Neural progenitor cell (in vitro differentiated cells): ENCODE measurements around the gene ARHGEF11. TPM values are rescaled to one million over a fixed set of nuclear protein-coding genes. Genes with fewer than 3 reads are reported as not detected.

Source experiments
- DNase-seq: peaks from one replicate; pipeline ENCODE4 v3.0.0-alpha.2; 2016; ENCODE audit warnings: low spot score
- H2AFZ ChIP-seq: fragments of 200-600 bp; sonication (generic); replicated peaks from 2 replicates; pipeline ENCODE4 v1.6.1; 2016; ENCODE audit warnings: antibody characterized with exemption
- H3F3A ChIP-seq: fragments of 200-600 bp; sonication (generic); 2 replicates; pipeline ENCODE4 v1.6.1; 2016; ENCODE audit warnings: antibody characterized with exemption, low read depth
- H3K27ac ChIP-seq: fragments of 200-600 bp; sonication (generic); 2 replicates; pipeline ENCODE4 v1.5.1; 2016; ENCODE audit warnings: mild to moderate bottlenecking
- H3K27me3 ChIP-seq: fragments of 200-600 bp; sonication (generic); 2 replicates; pipeline ENCODE4 v1.6.1; 2016; ENCODE audit warnings: mild to moderate bottlenecking, moderate library complexity
- H3K36me3 ChIP-seq: fragments of 200-600 bp; sonication (generic); 2 replicates; pipeline ENCODE4 v1.5.1; 2016
- H3K4me1 ChIP-seq: fragments of 200-600 bp; sonication (generic); 2 replicates; pipeline ENCODE4 v1.6.1; 2016; ENCODE audit warnings: mixed run types
- H3K4me2 ChIP-seq: fragments of 200-600 bp; sonication (generic); 2 replicates; pipeline ENCODE4 v1.6.1; 2016
- H3K4me3 ChIP-seq: fragments of 200-600 bp; sonication (generic); 2 replicates; pipeline ENCODE4 v1.5.1; 2016
- H3K79me2 ChIP-seq: fragments of 200-600 bp; sonication (generic); 2 replicates; pipeline ENCODE4 v1.6.1; 2016; ENCODE audit warnings: low read depth
- H3K9ac ChIP-seq: fragments of 200-600 bp; sonication (generic); 2 replicates; pipeline ENCODE4 v1.6.1; 2016
- H3K9me3 ChIP-seq: fragments of 200-600 bp; sonication (generic); 2 replicates; pipeline ENCODE4 v1.5.1; 2016; ENCODE audit warnings: low read depth
- H4K20me1 ChIP-seq: fragments of 200-600 bp; sonication (generic); 2 replicates; pipeline ENCODE4 v1.6.1; 2016; ENCODE audit warnings: low read depth
- H3K27ac Mint-ChIP-seq: 3 replicates; pipeline ENCODE4 v1.8.0; 2021; ENCODE audit warnings: mixed read lengths
- H3K27me3 Mint-ChIP-seq: 2 replicates; pipeline ENCODE4 v1.8.0; 2022; ENCODE audit warnings: low read depth, mild to moderate bottlenecking, inconsistent platforms, moderate library complexity, mixed read lengths; ENCODE audit not compliant: insufficient read depth
- H3K36me3 Mint-ChIP-seq: 3 replicates; pipeline ENCODE4 v1.8.0; 2021; ENCODE audit warnings: mixed read lengths
- H3K4me1 Mint-ChIP-seq: 3 replicates; pipeline ENCODE4 v1.8.0; 2021; ENCODE audit warnings: mixed read lengths
- H3K4me3 Mint-ChIP-seq: 3 replicates; pipeline ENCODE4 v1.8.0; 2021; ENCODE audit warnings: mild to moderate bottlenecking, moderate library complexity, mixed read lengths
- H3K9me3 Mint-ChIP-seq: 3 replicates; pipeline ENCODE4 v1.8.0; 2020; ENCODE audit warnings: mixed read lengths
- CTCF ChIP-seq: fragments of 200-600 bp; sonication (generic); IDR thresholded peaks from 2 replicates; pipeline ENCODE4 v1.5.1; 2017; ENCODE audit warnings: antibody characterized with exemption, mild to moderate bottlenecking
- EZH2 ChIP-seq: fragments of 200-600 bp; sonication (generic); IDR thresholded peaks from 2 replicates; pipeline ENCODE4 v1.6.1; 2017; ENCODE audit warnings: antibody characterized with exemption, mild to moderate bottlenecking, moderate library complexity
- EZH2phosphoT487 ChIP-seq: fragments of 200-600 bp; sonication (generic); IDR thresholded peaks from 2 replicates; pipeline ENCODE4 v1.6.1; 2017; ENCODE audit warnings: antibody characterized with exemption
- total RNA-seq: library from RNA; depleted of rRNA; stranded (reverse); fragments of >200 nt; gene quantifications from 2 replicates; pipeline ENCODE4 v1.2.3, GENCODE V29; 2015; ENCODE audit warnings: low replicate concordance

The ARHGEF11 gene
- total RNA-seq, 1 donor from 2014 or later = 31.9 TPM

DNA sequence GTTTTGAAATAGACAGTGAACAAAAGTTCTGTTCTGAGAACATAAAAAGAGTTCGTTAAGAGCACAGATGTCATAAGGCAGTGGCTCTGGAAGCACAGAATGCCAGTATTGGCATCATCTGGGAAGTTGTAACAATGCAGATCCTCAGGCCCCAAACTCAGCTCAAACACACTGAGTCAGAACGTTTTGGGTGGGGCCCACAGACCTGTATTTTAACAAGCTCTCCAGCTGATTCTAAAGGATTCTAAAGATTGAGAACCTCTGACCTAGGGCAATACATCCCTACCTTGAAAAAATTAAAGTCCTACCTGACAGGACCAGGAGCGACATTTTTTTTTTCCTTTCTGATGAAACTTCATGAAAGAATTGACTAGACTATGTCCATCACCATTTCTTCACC lies 13.2 kb downstream of the ARHGEF11 start:
- H3K27ac Mint-ChIP-seq = peak overlapping the region; percentile 1
- peaks cover 25% of the 10 kb centered on the region for H4K20me1 ChIP-seq
- no peak overlapping the region for H2AFZ ChIP-seq
- H3K36me3 Mint-ChIP-seq = peaks cover 29% of the 10 kb centered on the region
- H3K27me3 Mint-ChIP-seq = no peaks in the 10 kb centered on the region
- H3K9me3 ChIP-seq = no peaks in the 10 kb centered on the region
- H3K4me3 ChIP-seq = no peak overlapping the region
- H3K4me1 ChIP-seq = peaks cover 14% of the 10 kb centered on the region
- peaks cover 3% of the 10 kb centered on the region for H3K9me3 Mint-ChIP-seq
- no peaks in the 10 kb centered on the region for H3F3A ChIP-seq
- peaks cover 34% of the 10 kb centered on the region for H3K4me1 Mint-ChIP-seq
- no peaks in the 10 kb centered on the region for H3K27me3 ChIP-seq
- H3K9ac ChIP-seq = no peak overlapping the region
- TF ChIP-seq EZH2phosphoT487 (no peak), CTCF (no peak), EZH2 (no peak)
- no peak overlapping the region for H3K4me2 ChIP-seq
- no peak overlapping the region for H3K4me3 Mint-ChIP-seq
- H3K27ac ChIP-seq = no peak overlapping the region
- DNase-seq = no peak
- peaks cover 79% of the 10 kb centered on the region for H3K79me2 ChIP-seq
- no peaks in the 10 kb centered on the region for H3K36me3 ChIP-seq

DNA sequence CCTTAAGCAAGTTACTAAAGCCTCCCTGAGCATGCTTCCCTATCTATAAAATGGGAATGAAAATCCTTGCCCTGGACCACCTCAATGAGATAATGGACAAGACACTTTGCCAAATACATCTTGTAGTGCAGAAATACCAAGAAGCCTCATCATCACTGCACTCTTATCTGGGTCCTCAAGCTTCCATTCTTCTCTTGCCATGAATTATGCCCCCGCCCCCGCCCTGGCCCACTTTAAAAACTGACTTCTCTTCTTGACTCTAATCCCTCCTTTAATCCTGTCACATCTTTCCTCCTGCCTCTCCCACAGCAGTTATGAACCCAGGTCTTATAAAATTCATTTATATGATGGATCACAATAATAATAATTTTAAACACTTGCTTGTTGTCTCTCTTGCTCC lies 14.8 kb downstream of the ARHGEF11 start:
- Mint-ChIP-seq H3K27ac (no peak overlapping the region), H3K9me3 (no peaks in the 10 kb centered on the region), H3K36me3 (peaks cover 26% of the 10 kb centered on the region), H3K27me3 (no peaks in the 10 kb centered on the region), H3K4me3 (no peak overlapping the region), H3K4me1 (peaks cover 34% of the 10 kb centered on the region)
- Histone ChIP-seq H3K4me1 (peaks cover 14% of the 10 kb centered on the region), H2AFZ (no peak overlapping the region), H3K27me3 (no peaks in the 10 kb centered on the region), H3K4me3 (no peak overlapping the region), H3K9ac (no peak overlapping the region), H3K79me2 (peaks cover 79% of the 10 kb centered on the region), H3K9me3 (no peaks in the 10 kb centered on the region), H4K20me1 (peaks cover 37% of the 10 kb centered on the region), H3K27ac (no peak overlapping the region), H3F3A (no peaks in the 10 kb centered on the region), H3K4me2 (no peak overlapping the region), H3K36me3 (no peaks in the 10 kb centered on the region)
- no peak for TF ChIP-seq CTCF
- no peak for TF ChIP-seq EZH2
- TF ChIP-seq EZH2phosphoT487 = no peak
- no peak for DNase-seq

DNA sequence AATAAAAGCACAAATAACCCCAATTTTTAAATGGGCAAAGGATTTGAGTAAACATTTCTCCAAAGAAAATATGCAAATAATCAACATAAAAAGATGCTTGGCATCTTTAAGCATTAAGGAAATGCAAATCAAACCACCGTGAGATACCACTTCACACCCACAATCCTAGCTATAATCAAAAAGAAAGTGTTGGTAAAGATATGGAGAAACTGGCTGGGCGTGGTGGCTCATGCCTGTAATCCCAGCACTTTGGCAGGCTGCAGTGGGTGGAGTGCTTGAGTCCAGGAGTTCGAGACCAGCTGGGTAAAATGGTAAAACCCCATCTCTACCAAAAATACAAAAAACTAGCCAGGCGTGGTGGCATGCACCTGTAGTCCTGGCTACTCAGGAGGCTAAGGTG lies 16.9 kb downstream of the ARHGEF11 start:
- Histone ChIP-seq H3K27ac (no peak overlapping the region), H3F3A (no peaks in the 10 kb centered on the region), H3K9me3 (peaks cover 3% of the 10 kb centered on the region), H3K9ac (no peak overlapping the region), H4K20me1 (peaks cover 37% of the 10 kb centered on the region), H2AFZ (no peak overlapping the region), H3K27me3 (no peaks in the 10 kb centered on the region), H3K4me1 (peaks cover 8% of the 10 kb centered on the region), H3K4me3 (no peak overlapping the region), H3K79me2 (peaks cover 85% of the 10 kb centered on the region), H3K4me2 (no peak overlapping the region), H3K36me3 (no peaks in the 10 kb centered on the region)
- Mint-ChIP-seq H3K36me3 (peaks cover 33% of the 10 kb centered on the region), H3K4me3 (no peak overlapping the region), H3K4me1 (peaks cover 21% of the 10 kb centered on the region), H3K27me3 (no peaks in the 10 kb centered on the region), H3K27ac (no peak overlapping the region), H3K9me3 (peaks cover 10% of the 10 kb centered on the region)
- DNase-seq = no peak
- no peak for TF ChIP-seq EZH2
- no peak for TF ChIP-seq CTCF
- no peak for TF ChIP-seq EZH2phosphoT487
